Superior temporal gyrus (tissue), 1 donor: ENCODE data around the gene PPIF.

ENCODE experiments used
- DNase-seq: peaks from one replicate; pipeline ENCODE4 v3.0.0-alpha.2; 2016; ENCODE audit errors: extremely low spot score

Gene PPIF

GRCh38 chr10:79347226-79347893 is at the start of gene PPIF:
Gene PPIF, plus strand, starts transcription at chr10:79347469. Its CDS starts 80 bp downstream, at chr10:79347549.
- DNase-seq = peak; percentile 95

GRCh38 chr10:79298403-79299244 is 48.6 kb upstream of the PPIF start:
- no peak for DNase-seq

DNA sequence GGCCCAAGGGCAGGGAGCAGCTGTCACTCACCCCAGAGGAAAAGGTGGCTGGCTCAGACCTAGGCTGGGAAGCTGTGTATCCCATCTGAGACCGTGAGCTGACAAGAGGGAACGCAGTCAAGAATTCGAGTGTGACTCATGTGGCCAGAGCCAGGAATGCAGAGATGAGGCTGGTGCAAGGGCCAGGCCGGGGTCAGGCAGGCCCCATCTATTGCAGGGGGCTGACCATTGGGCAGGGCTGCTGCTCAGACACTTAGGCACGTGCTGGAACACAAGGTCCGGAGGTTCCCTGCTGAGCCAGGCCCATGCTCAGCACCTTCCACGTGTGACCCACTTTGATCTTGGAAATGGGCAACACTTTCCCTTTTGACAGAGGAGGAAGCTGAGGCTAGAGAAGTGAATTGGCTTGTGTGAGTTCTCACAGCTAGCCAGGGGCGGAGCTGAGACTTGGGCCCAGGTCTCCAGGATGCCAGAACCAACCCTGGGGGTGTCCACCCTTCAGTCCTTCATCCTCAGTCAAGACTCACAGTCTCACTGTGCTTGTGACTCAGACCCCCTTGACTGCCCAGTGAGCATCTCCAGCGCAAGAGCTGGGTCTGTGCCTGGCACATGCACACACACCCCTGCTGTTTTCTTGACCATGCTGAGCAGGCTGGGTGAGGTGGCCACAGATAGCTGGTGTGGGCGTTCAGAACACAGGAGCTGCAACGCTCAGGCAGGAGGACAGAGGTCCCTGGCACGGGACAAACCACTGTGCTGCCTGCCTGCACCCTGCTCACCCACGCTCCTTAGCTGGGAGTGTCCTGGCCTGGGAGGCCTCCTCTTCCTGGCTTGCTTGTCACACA is 47.6 kb upstream of the PPIF start:
- DNase-seq = no peak

GRCh38 chr10:79300711-79301110 is 46.6 kb upstream of the PPIF start:
- no peak for DNase-seq

DNA sequence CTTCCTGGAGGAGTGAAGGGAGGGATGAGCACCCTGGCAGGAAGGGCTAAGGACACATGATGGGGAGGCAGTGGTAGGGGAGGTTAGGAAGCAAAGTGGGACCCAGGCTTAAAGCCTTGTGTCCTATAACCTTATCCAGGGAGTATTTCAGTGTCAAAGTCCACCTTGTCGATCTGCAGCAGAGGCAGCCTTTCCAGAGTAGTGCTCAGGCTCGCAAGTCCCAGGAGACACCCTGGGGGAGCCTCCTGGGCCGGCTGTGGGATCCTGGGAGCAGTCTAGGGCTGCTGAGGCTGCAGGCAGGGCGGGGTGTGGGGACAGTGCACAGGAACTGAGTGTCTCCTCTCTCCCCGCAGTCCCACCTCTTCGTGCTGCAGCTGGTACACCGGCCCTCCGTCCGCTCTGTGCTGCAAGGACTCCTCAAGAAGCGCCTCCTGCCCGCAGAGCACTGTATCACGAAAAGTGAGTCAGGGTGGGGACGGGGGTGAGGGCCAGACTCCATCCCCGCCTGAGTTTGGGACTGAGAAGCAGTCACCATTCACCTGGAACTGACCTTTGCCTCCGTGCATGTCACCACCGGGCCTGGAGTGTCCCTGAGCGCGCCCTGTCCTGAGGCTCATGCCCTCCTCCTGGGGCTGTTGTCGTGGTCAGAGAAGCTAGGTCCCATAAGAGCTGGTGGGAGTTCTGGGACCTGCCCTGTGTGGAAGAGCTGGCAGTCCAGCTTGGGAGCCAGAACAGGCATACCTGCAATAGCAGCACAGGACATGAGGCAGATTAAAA is 45.3 kb upstream of the PPIF start:
- DNase-seq = no peak

DNA sequence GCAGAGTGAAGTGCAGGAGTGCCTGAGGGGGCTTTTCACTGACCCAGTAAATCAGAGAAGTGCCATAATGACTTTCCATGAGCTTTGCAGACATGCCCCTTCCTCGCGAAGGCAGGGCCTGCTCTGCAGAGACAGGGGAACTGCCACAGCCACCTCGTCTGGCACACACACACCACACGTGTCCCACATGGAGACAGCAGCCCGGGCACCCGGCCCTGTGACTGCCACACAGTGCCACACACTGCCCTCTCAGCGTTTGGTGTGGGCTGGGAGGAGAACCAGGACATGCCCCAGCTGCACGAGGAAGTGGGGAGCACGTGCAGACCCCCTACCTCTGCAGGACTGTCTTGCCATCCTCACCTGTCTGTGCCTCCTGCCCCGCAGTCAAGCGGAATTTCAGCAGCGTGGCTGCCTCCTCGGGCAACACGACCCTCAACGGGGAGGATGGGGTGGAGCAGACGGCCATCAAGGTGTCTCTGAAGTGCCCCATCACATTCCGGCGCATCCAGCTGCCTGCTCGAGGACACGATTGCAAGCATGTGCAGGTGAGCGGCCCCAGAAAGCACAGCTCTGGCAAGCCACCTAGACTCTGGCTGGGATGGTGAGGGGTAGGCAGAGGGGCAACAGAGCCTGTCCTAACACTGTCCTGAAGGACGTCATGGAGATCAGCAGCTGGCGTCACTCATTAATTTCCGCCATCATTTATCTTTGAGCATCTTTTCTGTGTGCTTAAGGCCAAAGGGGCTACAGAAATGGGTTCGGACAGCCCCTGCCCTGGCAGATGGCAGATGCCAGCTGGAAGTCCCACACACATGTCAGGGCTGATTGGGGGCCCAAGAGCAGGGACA is 43.4 kb upstream of the PPIF start:
- no peak for DNase-seq

DNA sequence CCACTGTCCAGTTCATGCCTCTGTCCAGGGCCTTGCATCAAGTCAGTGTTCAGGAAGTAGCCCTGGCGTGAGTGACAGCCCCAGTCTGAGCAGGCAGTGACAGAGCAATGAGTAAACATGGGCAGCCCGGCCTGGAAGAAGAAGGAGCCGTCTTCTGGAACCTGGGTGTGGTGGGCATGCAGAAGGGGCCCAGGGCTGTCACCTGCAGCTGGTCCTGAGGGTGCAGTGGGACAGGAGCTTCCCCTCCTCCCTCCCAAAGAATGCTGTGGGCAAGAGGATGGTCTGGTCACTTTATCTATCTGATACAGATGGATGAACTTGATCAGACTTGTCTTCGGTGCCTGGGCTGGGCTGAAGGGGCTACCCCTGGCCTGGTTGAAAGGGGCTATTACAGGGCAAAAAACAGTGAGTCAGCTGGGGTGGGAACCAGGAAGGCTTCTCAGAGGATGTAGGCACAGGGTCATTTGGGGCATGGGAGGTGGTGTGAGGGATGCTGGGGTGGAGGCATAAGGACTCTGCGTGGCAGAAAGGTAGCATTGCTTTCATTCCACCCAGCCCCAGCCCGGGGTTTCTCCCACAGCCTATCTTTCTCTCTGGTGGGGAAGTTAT is 42.7 kb upstream of the PPIF start:
- no peak for DNase-seq

DNA sequence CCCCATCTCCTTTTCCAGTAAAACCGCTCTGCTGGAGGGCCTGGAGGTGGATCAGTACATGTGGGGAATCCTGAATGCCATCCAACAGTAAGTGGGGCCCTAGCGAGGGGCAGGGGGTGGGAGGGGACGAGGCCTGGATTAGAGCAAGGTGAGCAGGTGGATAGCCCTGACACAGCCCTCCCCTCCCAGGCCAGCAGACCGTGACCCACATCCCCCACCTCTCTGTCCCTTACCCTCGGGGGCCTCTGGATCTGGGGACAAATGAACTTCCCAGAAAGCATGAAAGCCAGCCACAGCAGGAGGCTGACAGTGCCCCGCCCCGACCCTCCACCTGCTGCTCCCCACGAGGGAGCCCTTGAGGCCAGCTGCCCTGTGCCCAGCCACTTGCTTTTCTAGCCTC is 41.8 kb upstream of the PPIF start:
- no peak for DNase-seq

GRCh38 chr10:79305988-79306387 is 41.3 kb upstream of the PPIF start:
- DNase-seq = no peak

DNA sequence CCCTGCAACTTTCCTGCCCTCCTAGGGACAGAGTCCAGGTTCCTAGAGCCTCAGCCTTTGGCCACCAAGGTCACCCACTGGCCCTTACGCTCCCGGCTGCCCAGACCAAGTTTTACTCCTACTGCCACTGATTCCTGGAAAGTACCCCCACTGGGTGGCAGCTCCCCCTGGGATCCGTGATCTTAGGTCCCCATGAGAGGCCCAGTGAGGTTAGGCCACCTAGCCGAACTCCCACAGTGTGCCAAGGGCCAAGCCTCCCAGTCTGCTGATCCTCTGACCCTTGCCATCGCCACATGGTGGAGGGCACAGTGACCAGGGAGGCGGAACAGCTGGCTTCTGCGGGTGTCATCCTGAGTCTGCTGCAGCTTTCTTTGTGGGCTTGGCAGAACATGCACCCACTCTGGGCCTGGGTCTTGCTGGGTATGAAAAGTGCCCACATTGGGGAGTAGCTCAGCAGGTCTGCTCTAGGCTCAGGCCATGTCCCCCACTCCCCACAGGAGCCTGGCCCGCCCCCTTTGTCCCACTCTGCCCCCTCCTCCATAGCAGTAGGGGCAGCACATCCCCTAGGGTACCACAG is 40.5 kb upstream of the PPIF start:
- DNase-seq = no peak

- no peak for DNase-seq
Observed at GRCh38 chr10:79308016-79308415, 39.3 kb upstream of the PPIF start.

DNA sequence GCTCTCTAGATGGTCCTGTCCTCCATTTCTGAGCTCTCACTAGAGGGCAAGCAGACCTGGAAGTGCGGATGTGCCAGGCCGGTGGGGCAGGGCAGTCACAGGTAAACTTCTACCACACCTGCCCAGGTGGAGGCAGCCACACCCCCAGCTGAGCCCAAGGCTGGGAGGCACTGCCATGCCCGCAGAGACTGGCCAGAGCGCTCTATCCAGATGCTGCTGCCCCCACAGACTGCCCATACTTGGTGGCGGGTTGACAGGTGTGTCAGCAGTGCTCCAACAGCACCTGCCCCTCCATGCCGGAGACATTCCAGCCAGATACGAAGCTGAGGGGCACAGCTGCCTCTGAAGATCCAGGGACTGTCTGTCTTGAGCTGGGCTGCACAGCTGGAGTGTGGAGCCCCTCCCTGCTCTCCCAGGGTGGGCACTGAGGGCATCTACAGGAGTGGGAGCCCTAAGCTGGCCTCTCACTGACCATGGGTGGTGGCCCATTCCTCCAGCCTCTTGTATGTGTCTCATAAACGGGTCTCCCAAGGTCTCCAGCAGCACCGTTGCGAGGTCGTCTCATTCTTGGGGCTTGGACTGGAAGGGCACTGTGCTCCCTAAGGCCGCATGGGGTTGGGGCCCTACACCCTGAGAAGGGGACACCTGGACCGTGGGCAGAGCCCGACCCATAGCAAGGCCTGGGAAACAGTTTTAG is 38.2 kb upstream of the PPIF start:
- no peak for DNase-seq

DNA sequence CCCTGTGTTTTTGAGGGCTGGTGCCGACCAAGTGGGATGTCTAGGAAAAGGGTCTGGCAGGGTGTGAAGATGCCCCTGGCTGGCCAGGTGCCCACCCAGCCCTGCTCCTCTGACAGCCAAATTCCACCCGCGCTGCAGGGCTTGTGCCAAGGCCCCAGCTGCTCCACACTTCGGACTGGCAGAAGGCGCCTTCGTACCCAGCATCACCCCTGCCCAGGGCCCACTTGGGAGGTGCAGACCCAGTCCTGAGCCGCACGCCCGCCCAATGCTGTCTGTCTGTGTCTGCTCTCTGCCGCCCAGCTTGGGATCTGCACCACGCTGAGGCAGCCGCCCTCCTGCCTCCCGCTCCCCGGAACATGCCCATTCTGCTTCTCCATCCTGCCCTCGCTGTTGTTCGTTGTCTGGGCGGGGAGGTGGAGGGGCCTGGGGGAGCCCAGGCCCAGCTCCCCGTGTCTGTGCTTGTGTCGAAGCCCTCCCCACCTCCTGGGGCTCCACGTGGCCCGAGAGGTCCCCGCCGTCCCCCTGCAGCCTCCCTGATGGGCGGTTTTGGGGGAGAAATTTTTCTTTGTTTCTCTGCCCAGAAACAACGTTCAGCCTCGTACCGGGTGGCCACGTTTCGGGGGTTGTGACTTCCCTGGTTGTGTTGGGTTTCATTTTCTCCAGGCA is 36.9 kb upstream of the PPIF start:
- no peak for DNase-seq

DNA sequence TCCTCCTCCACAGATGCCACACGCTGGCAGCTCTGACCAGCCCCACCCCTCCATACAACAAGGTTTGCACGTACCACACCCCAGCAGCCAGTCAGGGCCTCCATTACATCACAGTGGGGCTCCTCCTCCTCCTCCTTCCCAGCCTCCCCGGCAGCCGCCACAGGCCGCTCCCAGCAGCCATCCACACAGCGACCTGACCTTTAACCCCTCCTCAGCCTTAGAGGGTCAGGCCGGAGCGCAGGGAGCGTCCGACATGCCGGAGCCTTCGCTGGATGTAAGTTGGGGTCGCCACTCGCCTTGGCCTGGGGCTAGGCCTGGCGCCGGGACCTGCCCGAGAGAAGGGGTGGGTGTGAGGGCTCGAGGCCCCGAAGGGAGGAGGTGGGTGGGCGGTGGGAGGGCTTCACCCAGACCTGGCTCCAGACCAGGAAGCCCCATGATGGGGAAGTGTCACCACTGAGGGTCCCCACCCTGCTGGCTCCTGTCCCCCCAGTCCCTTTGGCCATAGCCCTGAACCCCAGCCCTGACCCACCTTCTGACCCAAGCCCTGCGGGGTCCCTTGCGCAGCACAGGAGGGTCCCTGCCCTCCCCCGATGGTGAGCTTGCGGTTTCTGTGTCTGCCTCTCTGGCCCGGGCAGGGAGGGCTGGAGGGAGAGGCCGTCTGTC is 36.2 kb upstream of the PPIF start:
- DNase-seq = no peak

GRCh38 chr10:79311581-79312407 is 35.5 kb upstream of the PPIF start:
- DNase-seq = peak; percentile 61

- no peak for DNase-seq
Observed at GRCh38 chr10:79312601-79313187, 34.6 kb upstream of the PPIF start.

DNA sequence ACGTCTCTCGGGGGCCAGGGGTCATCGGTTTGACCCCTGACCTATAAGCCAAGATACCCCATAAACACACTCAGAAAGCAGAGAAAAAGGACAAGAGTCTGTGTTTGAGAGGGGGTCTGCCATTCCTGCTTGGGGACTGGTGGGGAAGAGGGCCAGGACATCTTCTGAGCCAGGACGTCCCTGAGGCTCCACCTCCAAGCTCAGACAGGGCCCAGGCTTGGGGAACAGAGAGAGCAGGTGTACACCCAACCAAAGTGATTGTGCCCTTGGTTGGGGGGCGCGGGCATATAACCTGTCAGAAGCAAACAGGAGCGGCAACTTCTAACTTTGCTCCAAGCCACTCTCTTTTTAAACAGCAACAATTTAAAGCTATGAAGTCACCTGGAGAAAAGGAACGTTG is 33.9 kb upstream of the PPIF start:
- no peak for DNase-seq
